GM12891 (cell line): ENCODE data around the gene TROAP.
"Not testable (repeated sequence)": the region's sequence is repeated elsewhere in the genome, so short reads cannot be mapped to it uniquely, and the experiment has no call there.

Experiments used
- POLR2A ChIP-seq: IDR thresholded peaks from 2 replicates; pipeline ENCODE4 v1.6.1; 2011; ENCODE audit warnings: low read depth, low read length, control low read depth
- POLR2AphosphoS5 ChIP-seq: IDR thresholded peaks from 2 replicates; pipeline ENCODE4 v1.6.1; 2011; ENCODE audit warnings: low read depth, low read length, control low read depth
- POU2F2 ChIP-seq: IDR thresholded peaks from 2 replicates; pipeline ENCODE4 v1.6.1; 2011; ENCODE audit warnings: low read depth, mild to moderate bottlenecking, control low read depth, low read length, moderate library complexity
- TAF1 ChIP-seq: IDR thresholded peaks from 2 replicates; pipeline ENCODE4 v1.6.1; 2011; ENCODE audit warnings: low read depth, low read length, control low read depth

DNA sequence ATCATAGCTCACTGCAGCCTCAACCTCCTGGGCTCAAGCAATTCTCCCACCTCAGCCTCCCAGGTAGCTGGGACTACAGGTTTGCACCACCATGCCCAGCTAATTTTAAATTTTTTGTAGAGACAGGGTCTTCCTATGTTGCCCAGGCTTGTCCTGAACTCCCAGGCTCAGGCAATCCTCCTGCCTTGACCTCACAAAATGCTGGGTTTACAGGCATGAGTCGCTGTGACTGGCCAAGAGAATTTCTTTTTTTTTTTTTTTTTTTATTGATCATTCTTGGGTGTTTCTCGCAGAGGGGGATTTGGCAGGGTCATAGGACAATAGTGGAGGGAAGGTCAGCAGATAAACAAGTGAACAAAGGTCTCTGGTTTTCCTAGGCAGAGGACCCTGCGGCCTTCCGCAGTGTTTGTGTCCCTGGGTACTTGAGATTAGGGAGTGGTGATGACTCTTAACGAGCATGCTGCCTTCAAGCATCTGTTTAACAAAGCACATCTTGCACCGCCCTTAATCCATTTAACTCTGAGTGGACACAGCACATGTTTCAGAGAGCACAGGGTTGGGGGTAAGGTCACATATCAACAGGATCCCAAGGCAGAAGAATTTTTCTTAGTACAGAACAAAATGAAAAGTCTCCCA, 40.2 kb upstream of the TROAP start:
- TF ChIP-seq POLR2AphosphoS5, POLR2A, TAF1, POU2F2: not testable (repeated sequence)
